ENCODE measurements around the gene UBE2L6.

GRCh38 chr11:57539342-57539741 lies 28.1 kb downstream of the UBE2L6 start:
- TF ChIP-seq CTCF (conservative IDR thresholded peaks at IDR 0.05) (no peak), ZFX (IDR thresholded peaks at IDR 0.05) (no peak)
